Calu3 (cell line): ENCODE data around the gene CACNG4. TPM values are rescaled to one million over a fixed set of nuclear protein-coding genes. Genes with fewer than 3 reads are reported as not detected.
"Not testable (repeated sequence)": the region's sequence is repeated elsewhere in the genome, so short reads cannot be mapped to it uniquely, and the experiment has no call there.

Experiments used
- BruUV-seq: library from RNA; stranded (reverse); fragments of 400-500 nt; replicated peaks from 2 replicates; lab custom pipeline; 2021; lab: Mats Ljungman, UMichigan
- CTCF ChIA-PET: fragments of 300-600 bp; sonication (Branson Sonifier 250); formaldehyde crosslinking; loops from one replicate; lab custom pipeline; 2022; ENCODE audit warnings: antibody characterized with exemption; lab: Charles Lee
- DNase-seq: peaks from one replicate; pipeline ENCODE4 v3.0.0; 2022
- H3K27ac Mint-ChIP-seq: one replicate; pipeline ENCODE4 v1.8.0; 2022; ENCODE audit warnings: mixed read lengths; ENCODE audit not compliant: unreplicated experiment
- H3K27me3 Mint-ChIP-seq: one replicate; pipeline ENCODE4 v1.8.0; 2022; ENCODE audit warnings: mixed read lengths; ENCODE audit not compliant: unreplicated experiment
- H3K36me3 Mint-ChIP-seq: one replicate; pipeline ENCODE4 v1.8.0; 2022; ENCODE audit warnings: mild to moderate bottlenecking, moderate library complexity, mixed read lengths; ENCODE audit not compliant: insufficient read depth, unreplicated experiment
- H3K4me1 Mint-ChIP-seq: one replicate; pipeline ENCODE4 v1.8.0; 2022; ENCODE audit warnings: mild to moderate bottlenecking, low read depth, mixed read lengths; ENCODE audit not compliant: unreplicated experiment
- H3K4me3 Mint-ChIP-seq: one replicate; pipeline ENCODE4 v1.8.0; 2022; ENCODE audit warnings: mild to moderate bottlenecking, low read depth, moderate library complexity, mixed read lengths; ENCODE audit not compliant: unreplicated experiment
- H3K9me3 Mint-ChIP-seq: one replicate; pipeline ENCODE4 v1.8.0; 2022; ENCODE audit warnings: low read depth, mixed read lengths; ENCODE audit not compliant: unreplicated experiment
- intact Hi-C: fragments of 100-400 bp; cut with micrococcal nuclease; formaldehyde crosslinking; loops from one replicate; pipeline ENCODE4 v1.10.0; 2022; ENCODE audit not compliant: unreplicated experiment
- total RNA-seq: library from RNA; stranded (reverse); gene quantifications from 2 replicates; pipeline ENCODE4 v1.2.3, GENCODE V29; 2022
- TF ChIP-seq, protein P1 (sequence below): fragments of 200-600 bp; IDR thresholded peaks from one replicate; pipeline ENCODE4 v1.8.0; 2022; ENCODE audit warnings: antibody characterized with exemption; ENCODE audit not compliant: unreplicated experiment

CACNG4 gene
- total RNA-seq, 1 experiment from 2014 or later, result 3.8 TPM

DNA sequence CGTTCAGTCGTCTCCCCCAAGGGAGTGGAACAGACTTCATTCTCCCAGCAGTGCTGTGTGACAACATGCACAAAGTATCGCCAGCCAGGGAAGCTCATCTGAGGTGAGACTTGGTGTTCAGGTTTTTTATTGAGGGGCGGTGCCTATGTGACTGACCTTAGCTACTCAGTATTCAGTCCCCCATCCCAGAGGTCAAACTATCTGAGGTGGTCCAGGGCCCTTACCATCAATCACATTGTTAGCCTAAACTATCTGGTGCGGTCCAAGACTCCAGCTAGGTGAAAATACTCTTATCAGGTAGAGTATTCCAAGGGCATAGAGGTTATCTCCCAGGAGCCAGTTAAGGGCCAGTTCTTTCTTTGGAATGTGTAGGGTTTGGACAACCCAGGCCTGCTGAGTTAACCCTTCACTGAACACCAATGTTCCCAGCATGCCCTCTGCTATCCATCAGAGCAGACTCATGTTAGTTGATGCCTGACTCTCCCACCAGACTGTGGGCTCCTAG lies 74.4 kb downstream of the CACNG4 start:
- Mint-ChIP-seq H3K36me3 (no peaks in the 10 kb centered on the region), H3K27me3 (peaks cover 66% of the 10 kb centered on the region), H3K4me1 (no peaks in the 10 kb centered on the region), H3K27ac (no peak overlapping the region), H3K9me3 (peaks cover 9% of the 10 kb centered on the region), H3K4me3 (no peak overlapping the region)
- TF ChIP-seq, protein P1, sequence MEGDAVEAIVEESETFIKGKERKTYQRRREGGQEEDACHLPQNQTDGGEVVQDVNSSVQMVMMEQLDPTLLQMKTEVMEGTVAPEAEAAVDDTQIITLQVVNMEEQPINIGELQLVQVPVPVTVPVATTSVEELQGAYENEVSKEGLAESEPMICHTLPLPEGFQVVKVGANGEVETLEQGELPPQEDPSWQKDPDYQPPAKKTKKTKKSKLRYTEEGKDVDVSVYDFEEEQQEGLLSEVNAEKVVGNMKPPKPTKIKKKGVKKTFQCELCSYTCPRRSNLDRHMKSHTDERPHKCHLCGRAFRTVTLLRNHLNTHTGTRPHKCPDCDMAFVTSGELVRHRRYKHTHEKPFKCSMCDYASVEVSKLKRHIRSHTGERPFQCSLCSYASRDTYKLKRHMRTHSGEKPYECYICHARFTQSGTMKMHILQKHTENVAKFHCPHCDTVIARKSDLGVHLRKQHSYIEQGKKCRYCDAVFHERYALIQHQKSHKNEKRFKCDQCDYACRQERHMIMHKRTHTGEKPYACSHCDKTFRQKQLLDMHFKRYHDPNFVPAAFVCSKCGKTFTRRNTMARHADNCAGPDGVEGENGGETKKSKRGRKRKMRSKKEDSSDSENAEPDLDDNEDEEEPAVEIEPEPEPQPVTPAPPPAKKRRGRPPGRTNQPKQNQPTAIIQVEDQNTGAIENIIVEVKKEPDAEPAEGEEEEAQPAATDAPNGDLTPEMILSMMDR, result no peak
- BruUV-seq, result no TSS peak
- intact Hi-C loops, result no loop called here
- no peak for DNase-seq
- CTCF ChIA-PET, result interaction anchor here (1.0 kb wide), 1 partner anchor 9 kb away, joined by 4 read pairs; no protein-coding TSS in a partner anchor

DNA sequence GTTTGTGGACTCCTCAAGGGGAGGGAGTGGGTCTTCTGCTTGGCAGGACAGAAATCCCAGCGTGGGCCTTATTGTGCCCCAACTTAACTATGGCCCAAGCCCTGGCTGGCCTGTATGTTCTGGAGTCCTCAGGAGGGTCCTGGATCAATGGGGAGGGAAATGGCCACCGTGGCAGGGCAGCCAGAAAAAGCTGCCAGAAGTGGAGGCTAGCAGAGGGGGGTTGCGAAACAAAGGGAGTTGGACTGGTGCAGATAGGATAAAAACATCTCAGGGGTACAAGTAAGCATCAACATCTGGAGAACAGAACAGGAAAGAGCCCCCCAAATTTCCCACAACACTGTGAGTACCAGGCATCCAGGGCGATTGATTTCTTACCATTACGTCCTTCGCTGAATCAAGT lies 76.1 kb downstream of the CACNG4 start:
- H3K4me1 Mint-ChIP-seq, result no peaks in the 10 kb centered on the region
- no peak overlapping the region for H3K27ac Mint-ChIP-seq
- no TSS peak for BruUV-seq
- TF ChIP-seq, protein P1, result no peak
- CTCF ChIA-PET, result no interaction called here
- intact Hi-C loops, result no loop called here
- peaks cover 5% of the 10 kb centered on the region for H3K9me3 Mint-ChIP-seq
- no peaks in the 10 kb centered on the region for H3K36me3 Mint-ChIP-seq
- DNase-seq, result no peak
- H3K27me3 Mint-ChIP-seq, result peaks cover 58% of the 10 kb centered on the region
- H3K4me3 Mint-ChIP-seq, result no peak overlapping the region

DNA sequence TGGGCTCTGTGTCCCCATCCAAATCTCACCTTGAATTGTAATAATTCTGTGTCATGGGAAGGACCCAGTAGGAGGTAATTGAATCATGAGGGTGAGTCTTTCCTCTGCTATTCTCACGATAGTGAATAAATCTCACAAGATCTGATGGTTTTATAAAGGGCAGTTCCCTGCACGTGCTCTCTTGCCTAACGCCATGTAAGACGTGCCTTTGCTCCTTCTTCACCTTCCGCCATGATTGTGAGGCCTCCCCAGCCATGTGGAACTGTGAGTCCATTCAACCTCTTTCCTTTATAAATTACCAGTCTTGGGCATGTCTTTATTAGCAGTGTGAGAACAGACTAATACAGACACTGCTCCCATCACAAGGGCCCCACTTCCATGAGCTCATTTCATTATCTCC lies 76.6 kb downstream of the CACNG4 start:
- BruUV-seq, H3K36me3 Mint-ChIP-seq, DNase-seq, intact Hi-C loops, H3K4me3 Mint-ChIP-seq, H3K4me1 Mint-ChIP-seq, CTCF ChIA-PET, H3K27ac Mint-ChIP-seq, H3K9me3 Mint-ChIP-seq: not testable (repeated sequence)
- H3K27me3 Mint-ChIP-seq, result peaks cover 58% of the 10 kb centered on the region

DNA sequence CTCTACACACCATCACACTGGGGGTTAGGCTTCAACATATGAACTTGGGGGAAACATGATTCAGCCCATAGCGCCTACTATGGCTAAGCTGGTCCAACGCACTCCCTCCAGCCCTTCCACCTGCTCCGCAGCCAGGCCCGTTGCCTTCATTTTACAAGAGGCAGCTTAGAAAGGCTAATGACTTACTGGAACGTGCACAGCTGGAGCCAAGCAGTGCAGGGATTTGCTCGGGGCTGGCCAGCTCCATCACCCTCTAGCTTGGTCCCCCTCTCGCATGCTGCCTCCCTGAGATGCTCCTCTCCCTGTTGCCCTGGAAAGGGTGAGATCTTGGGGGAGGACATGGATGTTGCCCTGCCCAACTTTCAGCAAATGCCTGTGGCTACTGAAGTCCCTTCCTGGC lies 77.0 kb downstream of the CACNG4 start:
- Mint-ChIP-seq H3K4me3 (no peak overlapping the region), H3K27ac (no peak overlapping the region), H3K36me3 (no peaks in the 10 kb centered on the region), H3K27me3 (peaks cover 58% of the 10 kb centered on the region), H3K4me1 (no peaks in the 10 kb centered on the region), H3K9me3 (peaks cover 3% of the 10 kb centered on the region)
- intact Hi-C loops, result no loop called here
- no peak for DNase-seq
- BruUV-seq, result no TSS peak
- TF ChIP-seq, protein P1, result no peak
- CTCF ChIA-PET, result no interaction called here
